ENCODE results near the gene FARP2.
"Not testable (repeated sequence)": the region's sequence is repeated elsewhere in the genome, so short reads cannot be mapped to it uniquely, and the experiment has no call there.

FARP2 gene

GRCh38 chr2:241506793-241507429 lies 150.8 kb downstream of the FARP2 start:
- no peak for DNase-seq

DNA sequence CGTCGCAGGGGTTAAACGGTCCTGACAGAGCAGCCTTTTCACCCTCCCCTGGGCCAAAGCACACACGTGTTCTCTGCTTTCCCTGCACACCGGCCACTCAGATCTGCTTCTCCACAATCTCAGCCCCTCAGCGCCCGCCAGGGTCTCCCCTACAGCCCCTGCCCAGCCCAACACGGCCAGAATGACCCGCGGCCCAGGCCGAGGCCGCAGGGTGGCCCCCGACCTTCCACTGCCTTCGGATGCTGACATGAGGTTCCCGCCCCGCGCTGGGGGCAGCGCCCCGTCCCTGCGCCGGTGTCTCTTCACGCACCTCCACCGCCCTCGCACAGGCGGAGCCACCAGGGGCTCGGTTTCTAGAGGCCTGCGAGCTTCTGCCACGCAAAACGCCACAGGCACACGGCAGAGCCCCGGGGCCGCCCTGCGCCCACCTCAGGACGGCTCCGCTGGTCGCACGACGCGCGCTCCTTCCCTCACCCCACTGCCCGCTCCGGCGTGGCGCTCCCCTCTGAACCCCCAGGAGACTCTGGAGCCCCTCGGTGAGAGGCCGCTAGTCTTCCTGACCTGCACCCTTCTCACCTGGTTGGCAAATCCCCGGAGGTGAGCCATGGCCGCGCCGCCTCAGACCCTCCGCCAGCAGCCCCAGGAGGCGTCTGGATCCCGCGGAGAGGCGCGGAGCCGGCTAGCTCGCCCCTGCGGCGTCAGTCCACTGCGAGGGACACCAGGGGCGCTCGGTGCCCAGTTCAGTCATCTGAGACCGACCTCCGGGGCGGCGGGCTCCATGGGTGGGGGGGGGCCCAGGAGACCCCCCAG lies 151.6 kb downstream of the FARP2 start:
- DNase-seq = no peak

- peak; percentile 92 for DNase-seq
Measured at GRCh38 chr2:241508240-241509154, 152.4 kb downstream of the FARP2 start, which contains the start of gene STK25. TSS of gene STK25 (minus strand) at chr2:241508584. CDS start at chr2:241508035, 549 bp downstream.

GRCh38 chr2:241509155-241509784 lies 153.2 kb downstream of the FARP2 start:
- no peak for DNase-seq

GRCh38 chr2:241511091-241511741 lies 155.1 kb downstream of the FARP2 start:
- no peak for DNase-seq

GRCh38 chr2:241514553-241514952 lies 158.5 kb downstream of the FARP2 start:
- no peak for DNase-seq

- DNase-seq = no peak
Measured at GRCh38 chr2:241514986-241515737, 159.1 kb downstream of the FARP2 start.

DNA sequence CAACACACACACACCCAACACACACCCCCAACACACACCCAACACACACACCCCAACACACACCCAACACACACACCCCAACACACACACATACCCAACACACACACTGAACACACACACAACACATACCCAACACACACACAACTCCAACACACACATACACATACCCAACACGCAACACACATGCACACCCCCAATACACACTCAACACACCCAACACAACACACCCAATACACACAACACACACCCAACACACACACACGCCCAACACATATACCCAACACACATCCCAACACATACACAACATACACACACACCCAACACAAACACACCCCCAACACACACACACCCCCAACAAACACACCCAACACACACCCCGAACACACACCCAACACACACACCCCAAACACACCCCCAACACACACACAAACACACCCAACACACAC lies 160.5 kb downstream of the FARP2 start:
- no peak for DNase-seq

DNA sequence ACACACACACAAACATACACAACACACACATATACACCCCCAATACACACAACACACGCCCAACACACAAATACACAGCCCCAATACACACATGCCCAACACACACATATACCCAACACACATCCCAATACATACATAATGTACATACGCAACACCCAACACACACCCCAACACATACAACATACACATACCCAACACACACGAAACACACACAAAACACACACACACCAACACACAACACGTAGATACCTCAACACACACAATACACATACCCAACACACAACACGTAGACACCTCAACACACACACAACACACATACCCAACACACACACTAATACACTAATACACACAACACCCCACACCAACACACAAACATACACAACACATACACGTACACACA lies 161.2 kb downstream of the FARP2 start:
- no peak for DNase-seq

DNA sequence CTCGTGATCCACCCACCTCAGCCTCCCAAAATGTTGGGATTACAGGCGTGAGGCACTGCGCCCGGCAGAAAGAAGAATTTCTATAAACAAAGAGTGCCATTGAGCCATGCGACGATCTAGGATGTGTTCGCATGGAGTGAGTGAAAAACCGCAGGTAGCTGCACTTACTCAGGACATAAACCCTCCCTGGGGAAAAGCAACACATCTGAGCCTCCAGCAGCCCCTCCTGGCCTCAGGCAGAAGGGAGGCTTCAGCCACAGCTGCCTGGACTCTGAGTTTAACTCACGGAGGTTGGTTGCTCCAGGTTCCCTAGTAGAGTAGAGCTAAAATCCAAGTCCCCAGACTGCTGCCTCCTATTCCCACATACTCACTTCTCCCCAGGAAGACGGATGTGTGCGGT lies 163.6 kb downstream of the FARP2 start:
- DNase-seq = no peak

DNA sequence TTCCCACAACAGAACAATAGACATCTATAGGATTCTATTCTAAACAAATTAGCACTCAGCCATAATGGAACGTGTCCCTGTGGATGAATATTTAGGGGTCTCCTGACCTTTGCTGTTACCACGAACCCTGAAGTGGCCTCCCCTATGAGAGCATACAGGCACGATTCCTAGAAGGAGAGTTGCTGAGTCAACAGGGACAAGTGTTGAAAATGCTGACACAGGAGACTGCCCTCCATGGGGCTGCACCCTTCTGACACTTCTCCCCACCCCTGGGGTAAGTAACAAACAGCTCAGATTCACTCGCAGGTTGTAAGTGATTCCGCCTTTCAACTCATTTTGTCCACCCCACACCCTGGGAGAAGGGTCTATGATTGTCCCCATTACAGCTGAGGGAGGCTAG lies 166.4 kb downstream of the FARP2 start:
- DNase-seq = no peak

GRCh38 chr2:241525818-241526780 lies 170.0 kb downstream of the FARP2 start:
- DNase-seq = not testable (repeated sequence)

- DNase-seq = no peak
Measured at GRCh38 chr2:241530571-241530970, 174.5 kb downstream of the FARP2 start.

DNA sequence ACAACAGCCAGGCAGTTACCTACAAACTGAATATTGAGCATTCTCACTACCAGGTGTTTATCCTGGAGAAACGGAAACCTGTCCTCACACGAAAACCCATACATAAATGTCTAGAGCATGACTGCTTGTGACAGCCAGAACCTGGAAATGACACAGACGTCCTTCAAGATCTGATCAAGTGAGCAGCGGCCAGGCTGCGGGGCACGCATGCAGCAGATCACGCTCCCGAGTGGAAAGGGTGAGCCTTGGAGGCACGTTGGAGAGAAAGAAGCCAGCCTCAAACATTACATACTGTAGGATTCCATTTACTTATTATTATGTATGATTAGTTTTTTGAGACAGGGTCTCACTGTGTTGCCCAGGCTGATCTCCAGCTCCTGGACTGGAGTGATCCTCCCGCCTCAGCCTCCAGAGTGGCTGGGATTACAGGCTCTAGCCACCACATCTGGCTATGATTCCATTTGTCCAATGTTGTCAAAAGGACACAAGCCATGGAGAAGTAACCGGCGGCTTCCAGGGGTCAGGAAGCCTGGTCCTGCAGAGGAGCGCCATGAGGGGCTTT lies 175.2 kb downstream of the FARP2 start:
- DNase-seq = no peak

GRCh38 chr2:241532168-241532567 lies 176.1 kb downstream of the FARP2 start:
- DNase-seq = no peak

- no peak for DNase-seq
Measured at GRCh38 chr2:241532733-241533601, 176.9 kb downstream of the FARP2 start.

GRCh38 chr2:241534293-241534692 lies 178.2 kb downstream of the FARP2 start:
- DNase-seq = no peak

DNA sequence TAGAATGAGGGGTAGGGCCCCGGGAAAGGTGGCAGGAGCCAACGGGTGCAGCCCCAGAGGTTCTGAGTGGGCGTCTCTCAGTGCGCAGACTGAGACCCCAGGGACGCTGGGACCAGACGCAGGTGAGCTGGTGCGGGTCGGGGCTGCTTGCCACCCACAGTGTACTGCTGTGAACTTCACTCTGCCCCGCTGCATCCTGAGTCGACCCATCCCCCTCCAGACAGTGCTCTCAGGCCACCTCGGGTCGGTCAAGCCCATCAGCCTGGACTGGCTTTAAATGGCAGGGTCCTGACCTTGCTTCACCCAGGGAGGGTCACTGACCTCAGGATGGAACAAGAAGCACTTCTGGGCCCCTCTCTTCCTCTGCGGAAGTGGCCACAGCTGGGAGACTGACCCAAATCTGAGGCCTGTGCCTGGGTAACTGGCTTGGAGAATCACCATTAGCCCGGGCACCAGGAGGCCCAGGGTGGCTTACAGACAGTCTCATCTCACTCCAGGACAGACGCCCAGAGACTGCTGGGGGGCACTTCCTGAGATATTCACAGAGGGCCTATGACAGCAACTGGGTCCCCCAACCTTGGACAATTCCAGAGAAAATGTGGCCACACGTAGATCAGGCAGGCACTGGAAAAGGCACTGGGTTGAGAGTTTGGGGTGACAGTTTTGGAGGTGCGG lies 178.8 kb downstream of the FARP2 start:
- no peak for DNase-seq

All from kidney glomerular epithelial cell (primary cell).